Liver (tissue), 9 donors: ENCODE measurements around the gene RNASE12. TPM values are rescaled to one million over a fixed set of nuclear protein-coding genes. Genes with fewer than 3 reads are reported as not detected.

ENCODE experiments used
- DNase-seq: peaks from one replicate; pipeline ENCODE4 v3.0.0-alpha.2; 2017; ENCODE audit warnings: low spot score
- H3K27ac ChIP-seq, 2 donors: one replicate each; pipeline ENCODE4 v1.7.0; 2013; ENCODE audit warnings: inconsistent platforms in 2 of 2, low read length in 2 of 2, control low read depth in 1 of 2, low read depth in 1 of 2, mild to moderate bottlenecking in 1 of 2
- H3K27me3 ChIP-seq, 4 donors: one replicate each; pipeline versions ENCODE4 v1.6.1 to v1.7.0; 2013; ENCODE audit warnings: low read length in 3 of 4, inconsistent platforms in 1 of 4, mild to moderate bottlenecking in 1 of 4, moderate library complexity in 1 of 4; ENCODE audit not compliant: control insufficient read depth in 4 of 4, insufficient read depth in 4 of 4
- H3K36me3 ChIP-seq, 4 donors: one replicate each; pipeline versions ENCODE4 v1.6.1 to v1.7.0; 2013; ENCODE audit warnings: low read length in 3 of 4, mild to moderate bottlenecking in 3 of 4, low read depth in 1 of 4, moderate library complexity in 1 of 4; ENCODE audit not compliant: control insufficient read depth in 4 of 4, insufficient read depth in 3 of 4
- H3K4me1 ChIP-seq, 4 donors: one replicate each; pipeline versions ENCODE4 v1.6.1 to v1.7.0; 2013; ENCODE audit warnings: low read length in 3 of 4, mild to moderate bottlenecking in 3 of 4, moderate library complexity in 1 of 4; ENCODE audit not compliant: control insufficient read depth in 4 of 4, insufficient read depth in 4 of 4
- H3K4me3 ChIP-seq, 3 donors: one replicate each; pipeline versions ENCODE4 v1.6.1 to v1.7.0; 2013; ENCODE audit warnings: low read length in 3 of 3, control low read depth in 1 of 3, low read depth in 1 of 3, mild to moderate bottlenecking in 1 of 3
- H3K9ac ChIP-seq, 2 donors: one replicate each; pipeline ENCODE4 v1.7.0; 2013; ENCODE audit warnings: low read length in 2 of 2, mild to moderate bottlenecking in 2 of 2, moderate library complexity in 2 of 2, control low read depth in 1 of 2, low read depth in 1 of 2
- H3K9me3 ChIP-seq, 4 donors: one replicate each; pipeline versions ENCODE4 v1.6.1 to v1.7.0; 2013; ENCODE audit warnings: low read length in 3 of 4; ENCODE audit not compliant: control insufficient read depth in 4 of 4
- ATF3 ChIP-seq: IDR thresholded peaks from 2 replicates; pipeline ENCODE4 v1.6.1; 2016; ENCODE audit warnings: antibody characterized with exemption
- CTCF ChIP-seq: fragments of 150-350 bp; IDR thresholded peaks from 2 replicates; pipeline ENCODE4 v1.5.1; 2017; ENCODE audit warnings: improper control_type of control experiment, low read depth, low read length; ENCODE audit not compliant: missing input control
- EGR1 ChIP-seq, 2 donors: IDR thresholded peaks; 2 replicates each; pipeline ENCODE4 v1.6.1; 2016 to 2018; ENCODE audit warnings: antibody characterized with exemption in 2 of 2, low read depth in 2 of 2
- FOXA1 ChIP-seq: IDR thresholded peaks from 2 replicates; pipeline ENCODE4 v1.6.1; 2016; ENCODE audit warnings: antibody characterized with exemption
- FOXA2 ChIP-seq: IDR thresholded peaks from 2 replicates; pipeline ENCODE4 v1.6.1; 2016; ENCODE audit warnings: antibody characterized with exemption
- GABPA ChIP-seq, 2 donors: IDR thresholded peaks in 1 of 2; conservative IDR thresholded peaks in 1 of 2; 2 replicates each; pipeline ENCODE4 v1.6.1; 2016; ENCODE audit warnings: antibody characterized with exemption in 2 of 2, mild to moderate bottlenecking in 1 of 2, moderate library complexity in 1 of 2
- HNF4A ChIP-seq, 2 donors: conservative IDR thresholded peaks; 2 replicates each; pipeline ENCODE4 v1.6.1; 2016; ENCODE audit warnings: antibody characterized with exemption in 2 of 2, mild to moderate bottlenecking in 2 of 2
- HNF4G ChIP-seq: IDR thresholded peaks from 2 replicates; pipeline ENCODE4 v1.6.1; 2016; ENCODE audit warnings: antibody characterized with exemption
- JUND ChIP-seq, 2 donors: IDR thresholded peaks; 2 replicates each; pipeline ENCODE4 v1.6.1; 2016; ENCODE audit warnings: antibody characterized with exemption in 2 of 2
- NR2F2 ChIP-seq: IDR thresholded peaks from 2 replicates; pipeline ENCODE4 v1.6.1; 2016; ENCODE audit warnings: antibody characterized with exemption
- RAD21 ChIP-seq, 2 donors: IDR thresholded peaks; 2 replicates each; pipeline ENCODE4 v1.6.1; 2016; ENCODE audit warnings: antibody characterized with exemption in 2 of 2, mild to moderate bottlenecking in 2 of 2
- REST ChIP-seq: IDR thresholded peaks from 2 replicates; pipeline ENCODE4 v1.6.1; 2016; ENCODE audit warnings: antibody characterized with exemption, mild to moderate bottlenecking
- RXRA ChIP-seq, 2 donors: IDR thresholded peaks; 2 replicates each; pipeline ENCODE4 v1.6.1; 2017 to 2018; ENCODE audit warnings: antibody characterized with exemption in 2 of 2, mild to moderate bottlenecking in 1 of 2
- SP1 ChIP-seq: IDR thresholded peaks from 2 replicates; pipeline ENCODE4 v1.6.1; 2018; ENCODE audit warnings: antibody characterized with exemption, mild to moderate bottlenecking
- TAF1 ChIP-seq: conservative IDR thresholded peaks from 2 replicates; pipeline ENCODE4 v1.6.1; 2016; ENCODE audit warnings: antibody characterized with exemption, mild to moderate bottlenecking
- YY1 ChIP-seq: IDR thresholded peaks from 2 replicates; pipeline ENCODE4 v1.6.1; 2016; ENCODE audit warnings: antibody characterized with exemption, mild to moderate bottlenecking
- ZBTB33 ChIP-seq: IDR thresholded peaks from 2 replicates; pipeline ENCODE4 v1.6.1; 2016; ENCODE audit warnings: antibody characterized with exemption
- WGBS: extraction: QIAGEN DNeasy Blood & Tissue Kit; methylation state at CpG from one replicate; pipeline ENCODE4 v1.1.7; 2013; 5-methylcytosine and 5-hydroxymethylcytosine counted together
- polyA plus RNA-seq, 2 donors: library from polyadenylated mRNA; stranded (reverse) in 1 of 2; unstranded in 1 of 2; fragments of 200-250 nt in 1 of 2; fragments of >200 nt in 1 of 2; fragmentation: Nextera tagmentation in 1 of 2; extraction: Ambion mirVana in 1 of 2; gene quantifications; one replicate each; pipeline versions ENCODE4 v1.2.1 to v1.2.3, GENCODE V29; 2013 to 2015
- total RNA-seq, 2 donors: library from RNA; depleted of rRNA; stranded (reverse); fragments of >200 nt; gene quantifications; one replicate each; pipeline ENCODE4 v1.2.3, GENCODE V29; 2014
- donor health status: healthy.
- donor health status: healthy.
- donor health status: healthy.
- donor health status: healthy.
- donor health status: healthy.

Gene RNASE12
- total and polyA plus RNA-seq, 4 donors, result not detected

- Histone ChIP-seq H3K27ac (no peak overlapping the region), H3K27me3 (no peaks in the 10 kb centered on the region), H3K9ac (no peak overlapping the region), H3K9me3 (no peaks in the 10 kb centered on the region), H3K4me3 (no peak overlapping the region), H3K36me3 (no peaks in the 10 kb centered on the region), H3K4me1 (no peaks in the 10 kb centered on the region)
- 77% methylated on average over 14 of the region's 14 CpGs for WGBS
- TF ChIP-seq REST (no peak), FOXA1 (no peak), ZBTB33 (no peak), HNF4A (conservative IDR thresholded peaks at IDR 0.05) (no peak), RXRA (IDR thresholded peaks at IDR 0.05) (no peak), FOXA2 (no peak), SP1 (no peak), JUND (IDR thresholded peaks at IDR 0.05) (no peak), EGR1 (IDR thresholded peaks at IDR 0.05; ENCODE audit: low read depth in 2 of 2) (no peak), ATF3 (no peak), GABPA (IDR thresholded peaks at IDR 0.05 in 1 of 2, conservative IDR thresholded peaks at IDR 0.05 in 1 of 2) (no peak)
- no peak for DNase-seq
These were observed 12.2 kb downstream of the RNASE12 start for GRCh38 chr14:20578784-20579502.

GRCh38 chr14:20578325-20578724 lies 12.9 kb downstream of the RNASE12 start:
- Histone ChIP-seq H3K9me3 (no peaks in the 10 kb centered on the region), H3K27me3 (no peaks in the 10 kb centered on the region), H3K4me1 (no peaks in the 10 kb centered on the region), H3K27ac (no peak overlapping the region), H3K9ac (no peak overlapping the region), H3K36me3 (no peaks in the 10 kb centered on the region), H3K4me3 (no peak overlapping the region)
- no peak for DNase-seq
- WGBS, result 74% methylated on average over 3 of the region's 3 CpGs
- TF ChIP-seq RAD21 (IDR thresholded peaks at IDR 0.05), result no peak
- no peak for TF ChIP-seq RXRA (IDR thresholded peaks at IDR 0.05)
- TF ChIP-seq HNF4G, result no peak
- no peak for TF ChIP-seq CTCF
- no peak for TF ChIP-seq FOXA2
- no peak for TF ChIP-seq NR2F2
- no peak for TF ChIP-seq TAF1
- TF ChIP-seq GABPA (IDR thresholded peaks at IDR 0.05 in 1 of 2, conservative IDR thresholded peaks at IDR 0.05 in 1 of 2), result no peak
- TF ChIP-seq SP1, result no peak
- no peak for TF ChIP-seq JUND (IDR thresholded peaks at IDR 0.05)
- no peak for TF ChIP-seq YY1
- TF ChIP-seq FOXA1, result no peak
- TF ChIP-seq REST, result no peak
- no peak for TF ChIP-seq ZBTB33
- no peak for TF ChIP-seq EGR1 (IDR thresholded peaks at IDR 0.05; ENCODE audit: low read depth in 2 of 2)
- TF ChIP-seq HNF4A (conservative IDR thresholded peaks at IDR 0.05), result no peak
